Ureter (tissue), 1 donor: ENCODE results near the gene C1QTNF5. TPM values are rescaled to one million over a fixed set of nuclear protein-coding genes. Genes with fewer than 3 reads are reported as not detected.
A peak's percentile ranks its signal among the peaks of the same experiment; 100 is the strongest.

ENCODE experiments used
- DNase-seq: peaks from one replicate; pipeline ENCODE4 v3.0.0-alpha.2; 2020; ENCODE audit warnings: low spot score
- total RNA-seq: library from RNA; stranded (reverse); gene quantifications from one replicate; pipeline ENCODE4 v1.2.4, GENCODE V29; 2023
- donor health status: DM: yes; HTN: yes; CAD: no.

Gene C1QTNF5
- total RNA-seq, 1 donor from 2014 or later: 14.6 TPM

- no peak for DNase-seq
Observed at GRCh38 chr11:119359365-119360214, 18.9 kb upstream of the C1QTNF5 start.

GRCh38 chr11:119357074-119357473 lies 16.4 kb upstream of the C1QTNF5 start:
- DNase-seq: no peak

DNA sequence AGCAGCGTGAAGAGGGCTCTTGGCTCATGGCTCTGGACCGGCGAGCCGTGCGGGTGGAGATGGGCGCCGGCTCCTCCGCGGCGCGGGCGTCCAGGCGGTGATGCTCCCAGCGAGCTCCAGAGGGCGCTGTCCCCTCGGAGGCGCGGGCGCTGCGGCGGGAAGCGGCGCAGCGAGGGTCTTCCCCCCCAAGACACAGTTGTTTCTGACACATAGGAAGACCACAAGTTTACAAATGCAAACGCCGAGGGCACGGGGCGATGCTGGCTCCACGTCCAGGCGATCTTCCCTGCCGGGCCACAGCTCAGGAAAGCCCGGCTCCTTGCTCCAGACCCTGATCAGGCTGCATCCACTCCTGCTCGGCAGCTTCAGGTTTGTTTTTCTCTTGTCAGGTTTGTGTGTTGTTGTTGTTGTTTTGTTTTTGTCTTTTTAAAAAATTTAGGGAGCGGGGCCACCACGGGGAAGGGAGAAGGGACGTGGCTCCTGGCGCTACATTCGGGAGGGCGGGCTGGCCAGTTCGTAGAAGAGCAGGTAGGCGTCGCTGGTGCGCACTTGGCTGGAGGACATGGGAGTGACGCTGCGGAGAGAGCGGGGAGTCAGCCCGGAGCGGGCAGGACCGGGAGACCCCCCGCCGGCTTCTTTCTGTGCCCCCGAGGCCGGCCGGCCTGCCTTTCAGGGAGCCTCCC lies 15.8 kb upstream of the C1QTNF5 start:
- DNase-seq: peak; percentile 85

DNA sequence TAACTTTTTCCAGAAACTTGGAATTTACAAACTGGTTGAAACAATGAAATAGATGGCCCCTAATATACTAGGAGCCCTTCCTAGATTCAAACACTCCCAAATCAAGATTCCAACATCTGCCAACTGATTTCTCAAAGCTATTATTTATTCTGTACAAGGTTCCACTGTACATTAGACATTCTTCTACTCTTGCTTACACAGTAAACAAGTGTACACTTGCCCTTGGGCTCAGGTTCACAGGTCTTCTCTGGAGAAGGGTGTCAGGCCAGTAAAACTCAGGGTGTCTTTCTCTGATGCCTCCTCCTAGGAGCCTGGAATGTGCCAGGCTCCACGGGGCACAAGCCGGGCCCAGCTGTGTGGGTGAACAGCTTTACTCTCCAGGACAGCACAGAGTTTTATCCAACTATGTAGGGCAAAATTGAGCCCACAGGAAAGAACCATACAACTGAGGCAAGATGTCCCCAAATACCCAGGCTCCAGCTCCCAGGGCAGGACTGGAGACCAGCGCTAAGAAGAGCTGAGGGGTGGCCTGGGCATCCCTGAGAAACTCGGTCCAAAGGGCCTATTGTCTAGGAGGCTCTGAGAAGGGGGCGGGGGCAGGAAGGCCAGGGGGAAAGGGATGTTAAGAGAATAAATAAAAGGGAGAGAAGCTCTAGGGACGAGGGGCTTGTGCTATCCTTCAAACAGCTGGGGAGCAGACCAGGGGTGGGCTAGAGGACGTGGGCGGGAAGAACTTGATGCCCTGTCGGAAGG lies 14.6 kb upstream of the C1QTNF5 start:
- DNase-seq: no peak

DNA sequence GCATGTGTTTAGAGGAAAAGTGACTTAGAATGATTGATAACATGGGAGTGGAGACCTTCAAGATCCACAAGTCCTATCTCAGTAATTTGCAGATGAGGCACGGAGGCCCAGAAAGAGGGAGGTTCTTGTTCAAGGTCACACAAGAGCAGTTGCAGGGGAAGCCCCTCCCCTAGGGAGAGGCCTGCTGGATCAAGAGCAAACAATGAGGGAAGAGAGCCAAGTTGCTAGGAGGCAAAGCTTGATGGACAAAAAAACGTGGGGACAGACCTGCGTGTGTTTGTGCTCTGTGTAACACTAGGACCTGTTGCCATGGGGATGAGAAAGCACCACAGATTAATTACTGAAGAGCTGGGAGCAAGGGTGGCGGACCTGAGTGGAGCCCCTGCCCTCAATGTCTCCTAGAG lies 12.2 kb upstream of the C1QTNF5 start:
- no peak for DNase-seq

DNA sequence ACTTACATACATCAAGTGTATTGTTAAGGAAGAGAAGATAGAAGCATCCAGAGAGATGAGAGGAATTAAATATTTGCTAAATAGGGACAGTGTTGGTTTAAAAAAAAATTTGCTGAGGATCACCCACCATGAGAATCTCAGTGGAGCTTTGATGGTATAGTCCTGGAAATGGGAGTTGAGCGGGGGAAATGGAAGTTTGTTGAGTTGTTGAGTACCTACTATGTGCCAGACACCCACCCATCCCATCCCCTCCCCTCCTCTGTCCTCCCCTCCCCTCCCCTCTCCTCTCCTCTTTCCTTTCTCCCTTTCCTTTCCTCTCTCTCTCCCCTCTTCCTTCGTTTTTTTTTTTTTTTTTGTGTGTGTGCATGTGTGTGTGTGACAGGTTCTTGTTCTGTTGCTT lies 10.5 kb upstream of the C1QTNF5 start:
- no peak for DNase-seq

GRCh38 chr11:119350302-119350701 lies 9.6 kb upstream of the C1QTNF5 start:
- no peak for DNase-seq

DNA sequence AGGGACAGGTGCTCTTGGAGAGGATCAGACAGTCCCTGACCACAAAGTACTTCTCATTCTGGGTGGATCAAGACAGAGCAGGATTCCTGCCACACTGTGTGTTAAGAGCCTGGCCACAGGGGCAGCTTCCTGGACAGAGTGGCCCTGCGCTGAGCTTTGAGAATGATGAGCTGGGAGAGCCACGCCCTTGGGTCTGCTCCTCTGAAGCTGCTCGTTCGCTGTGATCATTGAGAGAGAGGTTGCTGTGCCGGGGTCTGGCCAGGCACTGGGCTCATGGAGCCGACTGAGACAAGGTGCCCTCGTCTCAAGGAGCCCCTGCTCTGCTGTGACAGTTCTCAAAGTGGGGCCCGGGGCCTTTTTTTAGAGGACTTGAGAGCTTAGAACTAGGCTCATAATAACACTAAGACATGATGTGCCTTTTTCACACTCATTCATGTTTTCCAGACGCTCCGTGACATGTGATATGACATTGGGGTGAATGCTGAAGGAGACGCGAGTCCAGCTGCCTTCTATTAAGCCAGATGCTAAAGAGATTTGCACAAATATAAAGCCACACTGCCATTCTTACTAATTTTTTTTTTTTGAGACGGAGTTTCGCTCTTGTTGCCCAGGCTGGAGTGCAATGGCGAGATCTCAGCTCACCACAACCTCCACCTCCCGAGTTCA lies 7.4 kb upstream of the C1QTNF5 start:
- DNase-seq: no peak

GRCh38 chr11:119347242-119347641 lies 6.6 kb upstream of the C1QTNF5 start:
- DNase-seq: no peak

- no peak for DNase-seq
Observed at GRCh38 chr11:119346605-119347004, 5.9 kb upstream of the C1QTNF5 start, which contains the start of gene MFRP. MFRP (minus strand) TSS chr11:119346705; CDS start chr11:119346513, 192 bp downstream.

GRCh38 chr11:119345685-119346084 lies 5.0 kb upstream of the C1QTNF5 start:
- DNase-seq: no peak

DNA sequence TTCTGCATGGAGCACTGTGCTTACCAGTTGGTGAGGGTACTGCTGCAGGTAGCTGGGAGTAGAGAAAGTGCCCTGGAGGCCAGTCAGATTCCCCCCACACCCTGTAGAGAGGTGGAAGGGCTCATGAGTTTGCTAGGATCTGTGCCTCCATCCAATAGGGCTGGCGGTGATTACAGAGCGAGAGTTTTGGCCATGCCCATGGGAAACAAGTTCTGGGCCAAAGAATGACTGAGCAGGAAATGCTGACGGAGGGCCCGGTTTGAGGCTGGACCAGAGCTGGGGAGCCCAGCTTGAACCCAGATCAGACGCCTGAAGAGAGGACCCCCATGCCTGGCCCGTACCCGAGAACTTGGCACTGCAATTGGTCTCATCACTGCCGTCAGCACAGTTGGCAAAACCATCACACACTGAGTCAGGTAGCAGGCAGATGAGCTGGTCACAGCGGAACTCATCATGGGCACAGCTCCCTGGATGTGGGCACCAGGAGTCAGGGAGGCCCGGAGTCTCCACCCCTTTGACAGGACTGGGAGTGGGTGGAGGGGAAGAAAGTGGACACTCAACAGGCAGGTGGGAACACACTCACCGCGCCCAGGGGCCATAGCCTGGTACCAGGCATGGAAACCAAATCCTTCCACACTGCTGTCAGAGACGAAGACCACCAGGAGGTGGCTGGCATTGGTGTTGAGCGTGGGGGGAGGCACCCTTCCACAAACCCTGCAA lies 3.8 kb upstream of the C1QTNF5 start:
- DNase-seq: no peak

DNA sequence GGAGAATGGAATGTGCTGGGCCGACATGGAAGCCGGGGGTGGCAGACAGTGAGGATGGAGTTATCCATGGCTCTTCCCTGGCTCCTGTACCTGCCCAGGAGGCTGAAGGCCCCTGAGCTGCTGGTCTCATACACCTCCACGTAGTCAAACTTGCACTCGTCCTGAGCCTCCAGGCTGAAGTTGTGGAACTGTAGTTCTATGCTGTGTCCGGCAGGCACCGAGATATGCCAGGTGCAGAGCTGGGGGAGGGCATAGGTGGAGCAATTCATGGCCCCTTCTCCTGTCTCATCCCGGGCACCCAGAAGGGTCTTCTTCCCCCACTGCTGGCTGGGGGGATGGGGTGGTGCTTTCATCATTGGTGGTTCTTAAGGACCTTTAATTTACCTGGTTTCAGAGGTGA lies 3.0 kb upstream of the C1QTNF5 start:
- no peak for DNase-seq

DNA sequence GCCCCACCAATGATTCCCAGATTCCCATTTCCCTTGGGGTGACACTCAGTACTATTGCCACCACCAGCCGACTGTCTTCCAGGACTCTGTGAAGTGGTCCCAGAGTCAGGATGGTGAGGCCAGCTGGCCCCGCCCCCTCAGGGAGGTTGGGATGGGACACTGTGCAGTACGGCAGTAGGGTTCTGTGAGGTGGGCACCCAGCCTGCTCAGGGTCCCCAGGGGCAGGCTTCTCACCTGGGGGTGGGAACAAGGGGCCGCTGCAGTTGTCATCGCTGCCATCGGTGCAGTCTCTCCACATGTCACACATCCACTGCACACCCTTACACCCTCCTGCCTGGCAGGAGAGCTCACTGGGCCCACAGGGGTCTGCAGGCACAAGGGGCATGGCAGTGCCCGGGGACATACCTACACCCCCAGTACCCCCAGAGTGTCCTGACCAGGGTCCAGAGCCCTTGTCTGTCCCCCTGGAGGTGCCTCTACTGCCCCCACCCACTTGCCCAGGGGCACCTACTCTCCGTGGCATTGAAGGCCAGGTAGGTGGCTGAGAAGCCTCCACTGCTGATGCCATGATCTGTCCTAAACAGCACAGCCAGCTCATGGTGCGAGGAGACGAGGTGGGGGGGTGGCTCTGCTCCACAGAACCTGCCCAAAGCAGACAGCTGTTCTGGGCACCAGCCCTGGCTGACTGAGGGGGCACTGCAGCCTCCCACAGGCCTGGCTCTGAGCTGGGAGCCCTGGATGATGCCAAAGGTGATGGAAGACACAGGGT lies 1.9 kb upstream of the C1QTNF5 start:
- DNase-seq: no peak

DNA sequence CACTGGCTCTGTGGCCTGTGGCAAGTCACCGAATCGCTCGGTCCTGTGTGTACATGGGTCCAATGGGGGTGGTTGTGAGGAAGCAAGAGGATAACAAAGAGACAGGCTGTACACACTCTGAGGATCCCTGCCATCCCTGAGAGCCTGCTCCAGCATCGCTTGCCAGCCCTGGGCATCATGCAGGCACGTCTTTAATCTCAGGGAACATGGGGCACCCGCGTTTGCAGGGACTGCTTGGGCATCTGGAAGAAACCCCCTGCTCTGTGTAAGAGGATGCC lies 1.3 kb upstream of the C1QTNF5 start:
- DNase-seq: no peak

- DNase-seq: no peak
Observed at GRCh38 chr11:119341222-119342022, 739 bp upstream of the C1QTNF5 start.

GRCh38 chr11:119339589-119340334 lies 921 bp downstream of the C1QTNF5 start:
- no peak for DNase-seq

- DNase-seq: no peak
Observed at GRCh38 chr11:119338965-119339588, 1.6 kb downstream of the C1QTNF5 start.
